HG03442 (cell line): ENCODE results near the gene TRMU.

Source experiments
- ATAC-seq: cut with Tn5 transposase; IDR thresholded peaks from one replicate; pipeline ENCODE4 v1.9.1; 2021; ENCODE audit warnings: mild to moderate bottlenecking, moderate library complexity; ENCODE audit not compliant: unreplicated experiment

TRMU gene

GRCh38 chr22:46406791-46407190 is 71.3 kb downstream of the TRMU start:
- ATAC-seq = no peak
